ENCODE data around the gene ABHD14A.

ABHD14A gene

GRCh38 chr3:52015438-52016228 is 40.8 kb downstream of the ABHD14A start:
- TF ChIP-seq CTCF (conservative IDR thresholded peaks at IDR 0.05; ENCODE audit: low read depth, low read length): no peak
- DNase-seq (ENCODE audit: low read depth): no peak
- no peak overlapping the region for H3K4me3 ChIP-seq (ENCODE audit: low read length)

DNA sequence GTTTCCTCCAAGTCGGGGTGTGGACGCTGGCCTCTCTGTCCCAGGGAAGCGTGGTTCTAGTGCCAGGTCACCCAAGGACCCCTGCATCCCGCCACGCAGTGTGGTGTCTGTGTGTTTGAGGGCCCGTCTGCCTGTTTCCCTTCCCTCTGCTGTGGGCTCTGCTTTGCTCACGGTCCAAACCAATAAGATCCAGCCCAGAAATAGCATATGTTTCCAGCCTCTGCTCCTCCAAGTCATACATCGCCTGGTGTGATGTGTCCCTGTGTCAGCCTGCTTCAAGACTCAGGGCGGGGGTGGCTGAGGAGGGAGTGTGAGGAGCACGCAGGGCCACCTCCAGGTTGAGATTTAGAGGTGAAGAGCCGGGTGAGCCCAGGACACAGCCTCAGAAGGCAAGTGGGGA is 42.7 kb downstream of the ABHD14A start:
- TF ChIP-seq CTCF (conservative IDR thresholded peaks at IDR 0.05; ENCODE audit: low read depth, low read length): no peak
- DNase-seq (ENCODE audit: low read depth): no peak
- H3K4me3 ChIP-seq (ENCODE audit: low read length): no peak overlapping the region

GRCh38 chr3:52018319-52019000 is 43.6 kb downstream of the ABHD14A start:
- TF ChIP-seq CTCF (conservative IDR thresholded peaks at IDR 0.05; ENCODE audit: low read depth, low read length): no peak

GRCh38 chr3:52019352-52020080 is 44.7 kb downstream of the ABHD14A start:
- TF ChIP-seq CTCF (conservative IDR thresholded peaks at IDR 0.05; ENCODE audit: low read depth, low read length): no peak
- no peak overlapping the region for H3K4me3 ChIP-seq (ENCODE audit: low read length)
- DNase-seq (ENCODE audit: low read depth): no peak

More at GRCh38 chr3:52018319-52019000, 43.6 kb downstream of the ABHD14A start:
- no peak overlapping the region for H3K4me3 ChIP-seq (ENCODE audit: low read length)
- no peak for DNase-seq (ENCODE audit: low read depth)

- DNase-seq (ENCODE audit: low read depth): no peak
- no peak for TF ChIP-seq CTCF (conservative IDR thresholded peaks at IDR 0.05; ENCODE audit: low read depth, low read length)
- no peak overlapping the region for H3K4me3 ChIP-seq (ENCODE audit: low read length)
Measured at GRCh38 chr3:52020796-52021195, 45.9 kb downstream of the ABHD14A start.

DNA sequence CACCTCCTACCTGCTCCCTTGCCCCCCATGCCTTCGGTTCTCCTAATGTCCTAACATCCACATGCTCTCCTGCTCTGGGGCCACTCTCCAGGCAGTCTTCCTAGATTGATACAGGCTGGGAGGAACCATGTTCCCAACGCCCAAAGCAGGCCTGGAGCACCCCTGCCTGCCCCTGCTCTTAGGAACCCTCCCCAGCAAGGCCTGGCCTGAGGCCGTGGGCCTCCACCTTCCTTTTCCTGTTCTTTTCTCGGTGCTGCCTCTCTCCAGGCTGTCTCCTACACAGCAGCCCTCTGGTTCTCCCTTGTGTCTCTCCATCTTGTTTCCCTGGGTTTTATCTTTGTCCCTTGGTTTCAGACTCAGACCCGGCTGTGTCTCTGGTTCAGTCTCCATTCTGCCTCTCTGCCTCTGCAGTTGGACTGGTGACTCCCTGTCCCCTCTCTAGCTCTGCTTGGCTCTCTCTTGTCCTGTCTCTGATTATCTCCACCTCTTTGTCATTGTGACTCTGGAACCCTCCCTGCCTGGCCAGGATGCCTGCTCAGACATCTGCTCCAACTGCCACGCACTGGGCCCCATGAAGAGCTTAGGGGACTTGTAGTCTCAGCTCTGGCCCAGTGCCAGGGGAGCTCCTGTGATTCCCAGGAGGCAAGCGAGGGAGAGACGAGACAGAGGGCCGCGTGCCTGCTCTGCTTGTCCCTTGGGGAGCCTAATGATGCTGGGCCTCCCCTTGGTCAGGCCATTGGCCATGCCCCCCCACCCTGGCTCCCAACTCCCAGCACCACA is 46.8 kb downstream of the ABHD14A start:
- no peak for DNase-seq (ENCODE audit: low read depth)
- H3K4me3 ChIP-seq (ENCODE audit: low read length): no peak overlapping the region
- no peak for TF ChIP-seq CTCF (conservative IDR thresholded peaks at IDR 0.05; ENCODE audit: low read depth, low read length)

Data from retinal pigment epithelial cell (primary cell).